DND-41 (cell line): ENCODE results near the gene LYRM7.

Source experiments
- ATAC-seq: fragments of 200-7000 bp; cut with Tn5 transposase; 3 replicates; pipeline ENCODE4 v1.9.1; 2021; ENCODE audit warnings: low read depth; ENCODE audit not compliant: insufficient read depth
- DNase-seq: peaks from one replicate; pipeline ENCODE4 v3.0.0-alpha.2; 2020
- H2AFZ ChIP-seq: 2 replicates; pipeline ENCODE4 v1.6.0; 2012; ENCODE audit warnings: low read depth, low read length
- H3K27ac ChIP-seq: 2 replicates; pipeline ENCODE4 v1.5.1; 2012; ENCODE audit warnings: low read length, inconsistent platforms
- H3K27me3 ChIP-seq: fragments of 200-600 bp; sonication (generic); 2 replicates; pipeline ENCODE4 v1.6.0; 2012; ENCODE audit warnings: low read length, mild to moderate bottlenecking, inconsistent platforms; ENCODE audit not compliant: insufficient read depth, poor library complexity
- H3K36me3 ChIP-seq: 2 replicates; pipeline ENCODE4 v1.5.1; 2012; ENCODE audit warnings: low read length, inconsistent platforms; ENCODE audit not compliant: insufficient read depth
- H3K4me1 ChIP-seq: 2 replicates; pipeline ENCODE4 v1.5.1; 2012; ENCODE audit warnings: mild to moderate bottlenecking, low read length; ENCODE audit not compliant: insufficient read depth
- H3K4me2 ChIP-seq: 2 replicates; pipeline ENCODE4 v1.6.0; 2012; ENCODE audit warnings: mild to moderate bottlenecking, moderate library complexity, low read length, inconsistent platforms; ENCODE audit not compliant: insufficient read depth
- H3K4me3 ChIP-seq, 2 experiments: fragments of 200-600 bp in 1 of 2; shearing (Covaris generic) in 1 of 2; 2 replicates each; pipeline ENCODE4 v1.5.1; 2012 to 2016; ENCODE audit warnings: inconsistent platforms in 2 of 2, low read length in 2 of 2, mild to moderate bottlenecking in 2 of 2, low read depth in 1 of 2, moderate library complexity in 1 of 2
- H3K79me2 ChIP-seq: 2 replicates; pipeline ENCODE4 v1.6.0; 2012; ENCODE audit warnings: low read length, inconsistent platforms; ENCODE audit not compliant: insufficient read depth
- H3K9ac ChIP-seq: 2 replicates; pipeline ENCODE4 v1.6.0; 2012; ENCODE audit warnings: low read depth, mild to moderate bottlenecking, inconsistent platforms, low read length, moderate library complexity
- H3K9me3 ChIP-seq: 2 replicates; pipeline ENCODE4 v1.5.1; 2012; ENCODE audit warnings: low read length, moderate library complexity, mild to moderate bottlenecking, inconsistent platforms; ENCODE audit not compliant: insufficient read depth, severe bottlenecking
- H4K20me1 ChIP-seq: 2 replicates; pipeline ENCODE4 v1.6.0; 2012; ENCODE audit warnings: low read length; ENCODE audit not compliant: insufficient read depth
- EZH2 ChIP-seq: IDR thresholded peaks from 3 replicates; pipeline ENCODE4 v1.6.1; 2012; ENCODE audit warnings: borderline replicate concordance, low read depth, mild to moderate bottlenecking, moderate library complexity, low read length, inconsistent platforms; ENCODE audit not compliant: severe bottlenecking
- TF ChIP-seq, protein P1 (sequence below): IDR thresholded peaks from 2 replicates; pipeline ENCODE4 v1.5.1; 2012; ENCODE audit warnings: borderline replicate concordance, low read length, moderate library complexity, mild to moderate bottlenecking; ENCODE audit not compliant: poor library complexity, severe bottlenecking; ENCODE audit errors: extremely low read depth

LYRM7 gene

DNA sequence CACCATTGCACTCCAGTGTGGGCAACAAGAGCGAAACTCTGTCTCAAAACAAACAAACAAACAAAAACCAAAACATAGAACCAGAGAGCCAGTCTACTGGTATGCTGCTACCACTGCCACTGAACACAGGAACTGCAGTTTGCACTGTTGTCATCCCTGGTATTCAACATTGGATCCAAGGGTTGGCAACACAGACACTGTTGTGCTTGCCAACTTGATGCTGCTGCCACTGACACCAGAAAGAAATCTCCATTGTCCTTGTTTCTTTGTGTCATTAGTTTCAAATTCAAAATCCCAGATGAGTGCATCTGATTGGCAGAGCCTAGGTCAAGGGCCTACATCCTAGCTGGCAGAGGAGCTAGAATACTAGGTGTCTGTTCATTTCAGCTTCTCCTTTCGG lies 21.9 kb upstream of the LYRM7 start:
- Histone ChIP-seq H3K27ac (no peak overlapping the region), H2AFZ (no peak overlapping the region), H3K4me2 (no peak overlapping the region), H3K79me2 (no peaks in the 10 kb centered on the region), H3K9ac (no peak overlapping the region), H3K4me1 (no peaks in the 10 kb centered on the region), H3K9me3 (no peaks in the 10 kb centered on the region), H4K20me1 (no peaks in the 10 kb centered on the region), H3K36me3 (no peaks in the 10 kb centered on the region), H3K4me3 (no peak overlapping the region), H3K27me3 (no peaks in the 10 kb centered on the region)
- no peak for TF ChIP-seq EZH2
- TF ChIP-seq, protein P1, sequence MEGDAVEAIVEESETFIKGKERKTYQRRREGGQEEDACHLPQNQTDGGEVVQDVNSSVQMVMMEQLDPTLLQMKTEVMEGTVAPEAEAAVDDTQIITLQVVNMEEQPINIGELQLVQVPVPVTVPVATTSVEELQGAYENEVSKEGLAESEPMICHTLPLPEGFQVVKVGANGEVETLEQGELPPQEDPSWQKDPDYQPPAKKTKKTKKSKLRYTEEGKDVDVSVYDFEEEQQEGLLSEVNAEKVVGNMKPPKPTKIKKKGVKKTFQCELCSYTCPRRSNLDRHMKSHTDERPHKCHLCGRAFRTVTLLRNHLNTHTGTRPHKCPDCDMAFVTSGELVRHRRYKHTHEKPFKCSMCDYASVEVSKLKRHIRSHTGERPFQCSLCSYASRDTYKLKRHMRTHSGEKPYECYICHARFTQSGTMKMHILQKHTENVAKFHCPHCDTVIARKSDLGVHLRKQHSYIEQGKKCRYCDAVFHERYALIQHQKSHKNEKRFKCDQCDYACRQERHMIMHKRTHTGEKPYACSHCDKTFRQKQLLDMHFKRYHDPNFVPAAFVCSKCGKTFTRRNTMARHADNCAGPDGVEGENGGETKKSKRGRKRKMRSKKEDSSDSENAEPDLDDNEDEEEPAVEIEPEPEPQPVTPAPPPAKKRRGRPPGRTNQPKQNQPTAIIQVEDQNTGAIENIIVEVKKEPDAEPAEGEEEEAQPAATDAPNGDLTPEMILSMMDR, result no peak
- ATAC-seq, result no peak
- DNase-seq, result no peak

DNA sequence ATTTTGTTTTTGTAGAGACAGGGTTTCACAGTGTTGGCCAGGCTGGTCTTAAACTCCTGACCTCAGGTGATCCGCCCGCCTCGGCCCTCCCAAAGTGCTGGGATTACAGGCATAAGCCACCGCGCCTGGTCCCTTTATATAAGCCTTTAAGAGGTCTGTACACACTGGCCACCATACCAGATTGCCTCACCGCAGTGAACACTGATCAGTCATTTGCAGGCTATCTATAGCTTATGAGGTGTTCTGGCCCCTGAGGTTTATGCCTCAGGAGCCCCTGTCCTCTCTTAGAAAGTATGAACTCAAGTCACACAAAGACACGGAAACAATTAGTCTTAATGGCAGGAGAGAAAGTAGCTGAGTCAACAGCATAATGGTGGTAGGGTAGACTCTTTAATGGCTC lies 20.3 kb upstream of the LYRM7 start:
- H4K20me1 ChIP-seq, result no peaks in the 10 kb centered on the region
- TF ChIP-seq, protein P1, result no peak
- TF ChIP-seq EZH2, result no peak
- no peaks in the 10 kb centered on the region for H3K36me3 ChIP-seq
- no peak overlapping the region for H3K4me3 ChIP-seq
- no peak overlapping the region for H3K27ac ChIP-seq
- H3K9ac ChIP-seq, result no peak overlapping the region
- H2AFZ ChIP-seq, result no peak overlapping the region
- no peak overlapping the region for H3K4me2 ChIP-seq
- ATAC-seq, result no peak
- no peaks in the 10 kb centered on the region for H3K79me2 ChIP-seq
- no peaks in the 10 kb centered on the region for H3K4me1 ChIP-seq
- no peak for DNase-seq
- H3K9me3 ChIP-seq, result no peaks in the 10 kb centered on the region
- H3K27me3 ChIP-seq, result no peaks in the 10 kb centered on the region

DNA sequence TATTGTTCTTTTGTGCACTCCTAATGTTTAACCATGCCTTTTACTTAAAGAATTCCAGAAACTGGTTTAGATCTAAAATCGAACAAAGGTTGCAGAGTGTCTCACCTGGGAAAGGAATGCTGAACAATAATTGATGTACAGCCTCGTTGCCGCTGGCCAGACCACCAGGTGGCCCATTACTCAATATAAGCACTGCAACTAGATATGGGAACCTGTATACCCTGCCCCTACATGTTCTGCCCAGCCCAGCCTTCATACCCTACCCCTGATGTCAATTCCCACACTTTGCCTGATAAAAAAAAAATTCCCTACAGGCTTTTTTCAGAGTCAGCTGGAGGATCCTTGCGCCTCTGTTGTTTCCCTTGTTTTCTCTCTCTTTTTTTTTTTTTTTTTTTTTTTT lies 19.5 kb upstream of the LYRM7 start:
- Histone ChIP-seq H3K4me3 (no peak overlapping the region), H3K4me1 (no peaks in the 10 kb centered on the region), H2AFZ (no peak overlapping the region), H3K79me2 (no peaks in the 10 kb centered on the region), H3K27me3 (no peaks in the 10 kb centered on the region), H3K9me3 (no peaks in the 10 kb centered on the region), H3K36me3 (peaks cover 6% of the 10 kb centered on the region; the same call in 1 of the 2 replicates), H3K27ac (no peak overlapping the region), H3K9ac (no peak overlapping the region), H3K4me2 (no peak overlapping the region), H4K20me1 (no peaks in the 10 kb centered on the region)
- DNase-seq, result no peak
- TF ChIP-seq, protein P1, result no peak
- no peak for TF ChIP-seq EZH2
- ATAC-seq, result no peak

DNA sequence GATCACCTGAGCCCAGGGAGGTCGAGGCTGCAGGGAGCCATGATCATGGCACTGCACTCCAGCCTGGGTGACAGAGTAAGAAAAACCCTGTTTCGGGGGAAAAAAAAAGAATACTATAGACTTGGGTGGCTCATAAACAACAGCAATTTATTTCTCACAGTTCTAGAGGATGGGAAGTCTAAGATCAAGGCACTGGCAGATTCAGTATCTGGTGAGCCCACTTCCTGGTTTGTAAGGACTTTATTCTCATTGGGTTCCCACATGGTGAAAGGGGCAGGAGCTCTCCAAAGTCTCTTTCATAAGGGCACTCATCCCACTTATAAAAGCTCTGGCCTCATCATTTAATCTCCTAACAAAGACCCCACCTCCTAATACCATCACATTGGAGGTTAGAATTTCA lies 14.4 kb upstream of the LYRM7 start:
- Histone ChIP-seq H3K36me3 (peaks cover 43% of the 10 kb centered on the region), H3K9me3 (no peaks in the 10 kb centered on the region), H3K4me1 (peaks cover 15% of the 10 kb centered on the region), H3K27me3 (no peaks in the 10 kb centered on the region), H2AFZ (no peak overlapping the region), H3K4me2 (no peak overlapping the region), H3K4me3 (no peak overlapping the region), H3K79me2 (peaks cover 26% of the 10 kb centered on the region), H3K9ac (no peak overlapping the region), H4K20me1 (peaks cover 8% of the 10 kb centered on the region; the same call in 1 of the 2 replicates), H3K27ac (no peak overlapping the region)
- ATAC-seq, result peak; percentile 61; the same call in 2 of the 3 replicates
- TF ChIP-seq, protein P1, result no peak
- no peak for DNase-seq
